NOMO-1 (cell line): Measurements from ENCODE around the gene MBP.

Experiments
- DNase-seq, 2 experiments: peaks; one replicate each; lab custom pipeline; 2025; ENCODE audit not compliant: unreplicated experiment in 2 of 2; lab: John Stamatoyannopoulos, UW

The MBP gene

DNA sequence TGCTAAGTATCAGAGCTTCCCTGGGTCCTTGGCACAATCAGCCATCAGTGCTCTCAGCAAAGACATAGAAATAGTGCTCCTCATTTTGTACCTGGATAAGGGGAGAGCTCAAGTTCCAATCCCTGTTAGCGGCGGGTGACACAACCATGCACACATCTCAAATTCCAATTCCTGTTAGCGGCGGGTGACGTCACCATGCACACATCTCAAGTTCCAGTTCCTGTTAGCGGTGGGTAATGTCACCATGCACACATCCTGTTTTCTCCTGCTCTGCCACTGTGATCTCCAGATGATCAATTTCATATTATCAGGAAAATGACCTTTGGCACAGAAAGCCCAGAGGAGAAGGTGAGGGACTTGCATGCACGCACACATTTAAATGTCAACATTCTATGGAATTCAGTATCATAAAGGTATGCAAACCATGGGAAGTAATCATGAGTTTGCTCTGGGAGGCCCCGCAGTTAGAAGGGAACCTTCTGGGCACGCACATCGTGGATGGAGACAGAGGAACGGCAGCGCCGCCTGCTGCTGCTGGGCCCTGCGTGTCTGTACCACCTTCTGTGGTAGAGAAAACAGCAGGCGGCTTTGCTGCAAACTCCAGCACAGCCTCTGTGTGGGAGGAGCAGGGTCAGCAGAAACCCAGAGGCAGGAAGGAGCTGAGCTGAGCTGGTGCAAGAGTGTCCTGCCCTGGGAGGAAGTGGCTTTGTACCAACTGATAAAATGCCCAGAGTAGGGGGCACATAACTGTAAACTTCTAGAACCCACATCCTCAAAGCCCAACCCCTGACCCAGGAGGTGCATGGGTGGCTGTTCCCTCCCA is 77.8 kb downstream of the MBP start:
- DNase-seq = peak; percentile 94 to 95

DNA sequence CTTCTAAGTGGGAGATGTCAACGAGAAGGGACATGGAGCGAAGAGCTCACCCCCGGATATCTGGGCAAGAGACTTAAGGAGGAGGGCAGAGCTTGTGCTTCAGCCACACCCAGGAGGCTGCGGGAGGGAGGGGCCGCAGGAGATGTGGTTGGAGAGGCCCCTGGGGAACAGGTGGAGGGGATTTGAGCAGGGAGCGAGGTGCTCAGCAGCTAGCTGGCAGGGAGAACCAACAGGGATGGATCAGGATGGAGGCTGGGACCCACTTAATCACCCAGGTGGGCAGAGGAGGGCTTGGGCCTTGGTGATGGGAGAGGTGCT is 78.3 kb downstream of the MBP start:
- peak in 1 of 2 experiments; percentile 12 for DNase-seq

DNA sequence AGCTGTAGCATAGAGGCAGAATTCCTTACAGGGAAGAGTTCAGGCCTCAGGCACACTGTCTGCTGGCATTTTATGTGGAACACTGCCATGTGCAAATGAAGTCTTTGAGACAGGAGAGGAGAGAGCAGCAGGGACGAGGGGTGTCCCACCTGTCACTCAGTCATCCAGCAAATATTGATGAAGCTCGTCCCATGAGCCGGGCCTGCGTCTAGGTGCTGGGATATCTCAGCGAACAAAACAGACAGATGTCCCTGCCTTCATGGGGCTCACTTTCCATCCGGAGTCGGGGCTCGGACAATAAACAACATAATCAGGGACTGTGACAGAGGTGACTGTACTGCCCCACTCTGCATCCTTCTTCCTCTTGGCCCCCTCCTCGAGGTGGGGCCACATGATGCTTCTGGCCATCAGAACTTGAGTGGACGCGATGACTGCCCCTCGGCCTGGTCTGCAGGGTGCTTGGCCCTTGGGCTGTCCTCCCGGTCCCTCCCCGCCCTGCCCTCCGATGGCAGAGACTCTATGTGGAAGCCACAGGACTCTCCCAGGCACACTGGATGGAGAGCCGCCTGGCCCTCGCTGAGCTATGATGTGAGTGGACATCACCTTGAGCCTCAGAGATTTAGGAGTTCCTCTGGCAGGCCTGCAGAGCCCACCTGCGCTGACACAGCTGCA is 78.8 kb downstream of the MBP start:
- DNase-seq = no peak

DNA sequence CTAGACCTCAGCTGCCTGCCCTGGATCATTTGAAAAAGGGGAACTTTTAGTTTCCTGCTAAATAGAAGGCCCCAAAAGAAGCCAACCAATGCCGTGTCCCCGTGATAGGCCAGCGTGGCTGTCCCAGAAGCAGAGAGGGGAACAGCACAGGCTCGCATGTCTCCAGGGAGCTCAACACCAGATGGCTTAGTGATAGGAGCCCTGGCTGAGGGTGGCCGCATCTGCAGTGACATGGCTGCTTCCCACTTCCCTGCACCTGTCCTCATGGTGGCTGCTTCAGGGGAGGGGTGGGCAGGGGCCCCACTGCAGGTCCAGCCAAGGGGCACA is 79.6 kb downstream of the MBP start:
- peak; percentile 42 to 76 for DNase-seq

- no peak for DNase-seq
These were observed 80.1 kb downstream of the MBP start for GRCh38 chr18:77052297-77052982.

DNA sequence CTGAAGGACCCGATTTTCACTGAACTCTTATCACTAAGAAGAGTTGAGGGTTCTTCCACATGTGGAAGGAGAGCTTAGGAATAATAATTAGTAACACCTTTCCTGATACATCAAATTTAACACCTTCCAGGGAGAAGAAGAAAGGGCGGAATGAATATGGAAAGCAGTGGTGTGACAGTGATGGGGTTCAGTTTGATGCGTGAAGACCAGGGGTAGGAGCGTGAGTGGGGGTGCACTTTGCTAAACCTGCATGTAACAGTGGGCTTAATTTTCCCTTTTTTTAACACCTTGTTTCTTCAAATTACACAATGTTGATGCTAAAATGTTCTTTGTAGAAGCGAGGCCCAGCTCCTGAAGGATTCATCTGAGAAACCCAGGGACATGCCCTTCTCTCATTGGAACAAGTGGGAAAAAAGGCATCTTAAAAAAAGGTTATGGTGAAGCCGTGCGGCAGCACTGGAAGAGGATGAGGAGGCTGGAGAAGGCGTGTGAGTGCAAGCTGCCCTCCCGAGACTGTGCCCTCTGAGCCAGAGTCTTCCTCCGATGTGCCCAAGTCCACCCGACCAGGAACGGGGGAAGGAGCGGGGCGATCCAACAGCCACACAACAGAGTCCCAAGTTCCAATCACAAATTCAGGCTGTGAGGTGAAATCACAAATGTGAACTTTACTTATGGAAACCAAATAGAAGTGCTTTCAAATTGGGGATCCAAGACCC is 80.8 kb downstream of the MBP start:
- DNase-seq = no peak

GRCh38 chr18:77049938-77050337 is 82.6 kb downstream of the MBP start:
- DNase-seq = no peak

DNA sequence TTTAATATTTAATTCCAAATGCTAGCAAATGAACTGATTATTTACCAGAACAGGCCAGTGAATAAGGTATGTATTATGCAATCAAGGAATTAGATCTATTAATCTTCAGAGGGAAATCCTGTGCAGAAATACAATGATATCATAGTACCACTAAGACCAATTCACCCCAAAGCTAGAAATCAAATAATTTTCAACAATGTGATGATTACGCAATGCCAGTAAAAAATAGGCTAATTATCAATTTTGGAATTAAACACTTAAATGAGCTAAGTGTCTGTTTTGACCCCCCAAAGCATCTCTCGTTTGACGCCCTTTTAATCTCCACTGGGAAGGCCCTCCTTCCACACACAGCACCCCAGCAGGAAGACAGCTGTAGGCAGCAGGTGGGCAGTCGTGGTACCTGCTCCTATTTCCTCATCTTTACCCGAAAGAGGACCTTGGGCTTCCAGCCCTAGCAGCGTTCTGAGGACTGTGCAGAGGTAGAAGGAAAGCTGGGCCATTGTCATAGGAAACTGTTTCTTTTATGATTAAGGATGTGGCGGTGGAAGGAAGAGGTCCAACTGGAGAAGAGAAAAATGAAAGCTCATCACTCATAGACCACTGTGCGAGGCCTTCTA is 84.7 kb downstream of the MBP start:
- no peak for DNase-seq

GRCh38 chr18:77046994-77047393 is 85.6 kb downstream of the MBP start:
- DNase-seq = no peak

- no peak for DNase-seq
These were observed 86.2 kb downstream of the MBP start for GRCh38 chr18:77046409-77046808.

- no peak for DNase-seq
These were observed 86.9 kb downstream of the MBP start for GRCh38 chr18:77045677-77046076.

GRCh38 chr18:77044866-77045664 is 87.5 kb downstream of the MBP start:
- no peak for DNase-seq

- no peak for DNase-seq
These were observed 88.9 kb downstream of the MBP start for GRCh38 chr18:77043541-77044280.

GRCh38 chr18:77042583-77042982 is 90.0 kb downstream of the MBP start:
- DNase-seq = no peak

DNA sequence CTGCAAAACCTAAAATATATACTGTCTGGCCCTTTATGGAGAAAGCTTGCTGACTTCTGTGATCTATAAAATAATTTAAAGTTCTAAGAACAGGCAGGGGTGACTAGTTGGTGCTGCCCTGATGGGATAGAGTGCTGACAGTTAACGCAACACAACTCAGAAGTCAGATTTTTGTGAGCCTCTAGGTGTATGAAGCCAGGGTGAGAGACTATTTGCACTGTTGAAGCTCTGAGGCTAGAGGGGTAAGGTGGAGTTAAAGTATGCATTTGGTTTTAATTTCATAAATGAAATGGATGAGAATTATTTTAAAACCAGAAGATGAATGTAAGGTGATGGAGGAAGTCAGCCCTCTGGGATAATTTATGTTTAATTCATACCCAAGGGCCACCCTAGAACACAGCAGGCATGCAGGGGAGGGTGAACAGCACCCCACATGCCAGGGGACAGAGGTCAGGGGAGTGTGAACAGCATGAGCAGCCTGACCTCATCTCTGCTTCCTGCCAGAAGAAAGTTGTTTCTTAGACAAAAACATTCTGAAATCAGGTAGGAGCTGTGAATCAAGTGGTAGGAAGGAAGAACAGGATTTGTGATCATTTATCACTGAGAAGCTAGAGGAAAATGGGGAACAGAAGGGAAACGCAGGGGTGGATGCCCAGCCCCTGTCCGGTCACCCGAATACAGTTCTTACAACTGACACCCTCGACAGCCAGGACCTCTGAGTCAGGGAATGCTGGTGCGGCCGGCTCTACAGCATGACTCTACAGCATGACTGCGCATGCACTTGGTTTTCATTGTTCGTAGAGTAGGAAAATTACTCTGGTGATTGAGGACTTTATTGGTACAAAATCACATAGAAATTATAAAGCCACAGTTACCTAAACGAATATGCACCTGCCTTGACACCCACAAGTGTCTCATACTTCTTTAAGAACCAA is 93.1 kb downstream of the MBP start:
- no peak for DNase-seq

DNA sequence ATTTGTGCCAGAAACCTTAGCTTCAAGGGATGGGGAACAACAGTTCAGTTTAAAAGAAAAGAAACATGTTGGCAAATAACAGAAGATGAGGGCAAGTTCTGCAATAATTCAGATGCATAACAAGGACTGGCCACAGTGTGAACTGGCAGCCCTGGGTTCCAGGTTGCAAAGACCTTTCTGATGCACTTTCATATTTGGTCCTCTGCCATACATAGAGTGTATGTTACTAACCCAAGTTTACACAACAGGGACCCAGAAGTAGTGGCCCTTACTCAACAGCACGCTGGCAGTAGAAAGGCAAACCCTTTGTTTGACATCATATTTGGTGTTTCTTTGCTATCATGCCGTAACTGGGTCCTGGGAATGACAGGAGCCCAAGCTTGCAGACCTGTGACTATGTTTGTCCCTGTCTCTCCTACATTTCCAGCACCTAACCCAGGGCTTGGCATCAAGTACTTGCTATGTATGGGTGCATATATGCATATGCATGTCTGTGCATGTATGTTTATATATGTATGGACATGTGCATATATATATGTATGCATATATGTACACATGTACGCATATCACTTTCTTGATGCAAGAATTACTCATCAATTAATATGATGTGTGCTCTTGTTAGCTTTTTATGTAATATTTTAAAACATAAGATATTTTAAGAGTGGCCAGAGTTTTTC is 94.3 kb downstream of the MBP start:
- no peak for DNase-seq

DNA sequence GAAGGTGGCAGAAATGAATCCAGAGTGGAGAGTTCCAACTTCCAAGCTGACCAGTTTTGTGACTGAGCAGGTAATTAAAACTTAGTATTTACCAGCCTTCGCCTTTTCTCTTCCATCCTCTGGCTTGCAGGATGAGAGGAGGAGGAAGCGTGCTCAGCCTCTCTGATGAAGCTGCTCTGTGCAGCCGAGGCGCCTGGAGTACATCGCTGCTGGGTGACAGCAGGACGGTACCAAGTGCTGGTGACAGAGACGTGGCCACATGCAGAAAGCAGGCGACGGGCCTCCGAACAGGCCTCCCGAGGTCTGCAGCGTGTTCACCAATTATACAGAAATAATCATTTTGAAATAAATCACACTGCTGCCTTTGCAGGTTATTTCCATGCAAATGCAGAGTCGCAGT is 95.0 kb downstream of the MBP start:
- no peak for DNase-seq
